Measurements from ENCODE around the gene COL21A1. TPM values are rescaled to one million over a fixed set of nuclear protein-coding genes. Genes with fewer than 3 reads are reported as not detected.

The COL21A1 gene
- total RNA-seq, 6 experiments from 2014 or later, result not detected

- Mint-ChIP-seq H3K4me3 (no peak overlapping the region), H3K4me1 (ENCODE audit: low read depth) (no peaks in the 10 kb centered on the region), H3K27ac (no peak overlapping the region), H3K27me3 (ENCODE audit: insufficient read depth) (peaks cover 5% of the 10 kb centered on the region), H3K9me3 (no peaks in the 10 kb centered on the region), H3K36me3 (ENCODE audit: low read depth) (no peaks in the 10 kb centered on the region)
- no peak for DNase-seq
- TF ChIP-seq CTCF (IDR thresholded peaks at IDR 0.05), result no peak
These were observed 12.1 kb upstream of the COL21A1 start for GRCh38 chr6:56259234-56260077.

DNA sequence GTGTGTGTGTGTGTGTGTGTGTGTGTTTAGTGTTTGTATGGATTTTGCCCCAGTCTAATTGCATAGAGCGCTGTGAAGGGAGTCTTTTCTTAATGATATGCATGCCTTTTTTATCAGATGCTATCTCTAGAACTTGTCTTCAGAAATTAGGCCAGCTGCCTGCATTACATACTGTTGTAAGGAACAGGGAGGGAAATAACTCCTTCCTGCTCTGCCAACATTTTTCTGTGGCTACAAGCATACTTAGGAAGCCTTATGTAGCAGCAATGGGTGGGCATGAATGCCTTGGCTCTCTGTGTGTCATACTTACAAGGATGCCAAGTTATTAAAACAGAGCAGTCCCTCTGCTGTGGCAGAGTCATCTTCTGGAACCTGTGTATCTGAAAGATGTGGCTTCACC, 8.0 kb upstream of the COL21A1 start:
- TF ChIP-seq CTCF (IDR thresholded peaks at IDR 0.05), result no peak
- no peaks in the 10 kb centered on the region for H3K9me3 Mint-ChIP-seq

GRCh38 chr6:56250266-56250665, 2.9 kb upstream of the COL21A1 start:
- no peak overlapping the region for H3K4me3 Mint-ChIP-seq
- H3K36me3 Mint-ChIP-seq (ENCODE audit: low read depth), result no peaks in the 10 kb centered on the region
- TF ChIP-seq CTCF (IDR thresholded peaks at IDR 0.05), result no peak
- no peaks in the 10 kb centered on the region for H3K9me3 Mint-ChIP-seq
- no peaks in the 10 kb centered on the region for H3K4me1 Mint-ChIP-seq (ENCODE audit: low read depth)
- H3K27ac Mint-ChIP-seq, result no peak overlapping the region
- no peak for DNase-seq
- peaks cover 8% of the 10 kb centered on the region; the same call in 1 of the 2 replicates for H3K27me3 Mint-ChIP-seq (ENCODE audit: insufficient read depth)

More for the DNA sequence above, 8.0 kb upstream of the COL21A1 start:
- DNase-seq, result no peak
- Mint-ChIP-seq H3K27ac (no peak overlapping the region), H3K36me3 (ENCODE audit: low read depth) (no peaks in the 10 kb centered on the region), H3K4me1 (ENCODE audit: low read depth) (no peaks in the 10 kb centered on the region), H3K27me3 (ENCODE audit: insufficient read depth) (peaks cover 4% of the 10 kb centered on the region; the same call in 1 of the 2 replicates), H3K4me3 (no peak overlapping the region)

DNA sequence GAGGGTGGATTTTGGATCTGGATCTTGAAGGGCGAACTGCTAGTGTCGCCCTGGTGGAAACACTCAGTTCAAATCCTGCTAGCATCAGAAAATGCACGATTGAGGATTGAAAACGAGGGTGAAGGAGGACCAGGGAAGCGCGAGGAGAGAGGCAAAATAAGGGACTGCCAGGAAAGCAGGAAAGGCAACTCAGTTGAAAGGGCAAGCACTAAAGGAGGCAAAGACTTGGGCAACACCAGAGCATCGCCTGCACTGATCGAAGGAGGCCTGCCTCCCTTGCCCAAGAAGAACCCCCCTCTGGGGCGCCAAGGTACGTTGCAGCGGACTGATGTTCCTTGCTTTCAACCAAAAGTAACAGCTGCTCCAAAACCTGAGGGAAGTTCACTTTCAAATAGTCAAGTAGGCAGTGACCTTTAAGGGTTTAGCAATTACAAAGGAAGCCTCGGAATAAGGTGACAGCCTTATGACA, 308 bp upstream of the COL21A1 start:
- Mint-ChIP-seq H3K4me1 (ENCODE audit: low read depth) (no peaks in the 10 kb centered on the region), H3K4me3 (peak overlapping the region; percentile 27; the same call in 1 of the 2 replicates), H3K27me3 (ENCODE audit: insufficient read depth) (peaks cover 6% of the 10 kb centered on the region; the same call in 1 of the 2 replicates), H3K36me3 (ENCODE audit: low read depth) (no peaks in the 10 kb centered on the region), H3K27ac (no peak overlapping the region), H3K9me3 (no peaks in the 10 kb centered on the region)
- TF ChIP-seq CTCF (IDR thresholded peaks at IDR 0.05), result no peak
- no peak for DNase-seq

- Mint-ChIP-seq H3K36me3 (ENCODE audit: low read depth) (no peaks in the 10 kb centered on the region), H3K27ac (no peak overlapping the region), H3K4me3 (no peak overlapping the region), H3K9me3 (no peaks in the 10 kb centered on the region), H3K27me3 (ENCODE audit: insufficient read depth) (peaks cover 6% of the 10 kb centered on the region; the same call in 1 of the 2 replicates), H3K4me1 (ENCODE audit: low read depth) (no peaks in the 10 kb centered on the region)
- no peak for DNase-seq
- TF ChIP-seq CTCF (IDR thresholded peaks at IDR 0.05), result no peak
These were observed 869 bp downstream of the COL21A1 start for GRCh38 chr6:56246541-56246880.
